Measurements from ENCODE around the gene UBE2J2.

Gene UBE2J2

GRCh38 chr1:1280782-1281481, 7.3 kb upstream of the UBE2J2 start:
- no peak for DNase-seq (ENCODE audit: low read depth)

DNA sequence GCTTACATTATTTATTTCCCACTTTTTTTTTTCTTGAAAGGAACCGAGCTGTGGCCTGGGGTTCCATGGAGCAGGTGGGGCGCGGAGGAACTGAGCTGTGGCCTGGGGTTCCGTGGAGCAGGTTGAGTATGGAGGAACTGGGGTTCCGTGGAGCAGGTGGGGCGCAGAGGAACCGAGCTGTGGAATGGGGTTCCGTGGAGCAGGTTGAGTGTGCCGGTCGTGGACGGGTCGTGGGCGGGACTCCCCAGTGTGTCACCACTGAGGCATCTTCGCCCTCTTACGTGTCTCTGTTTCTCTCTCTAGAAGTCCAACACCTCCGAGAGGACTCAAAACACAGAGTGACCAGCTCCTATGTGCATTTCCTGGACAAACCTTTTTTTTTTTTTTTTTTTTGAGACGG, 5.4 kb upstream of the UBE2J2 start:
- no peak for DNase-seq (ENCODE audit: low read depth)

- DNase-seq (ENCODE audit: low read depth) = no peak
Measured at GRCh38 chr1:1278620-1279019, 5.0 kb upstream of the UBE2J2 start.

DNA sequence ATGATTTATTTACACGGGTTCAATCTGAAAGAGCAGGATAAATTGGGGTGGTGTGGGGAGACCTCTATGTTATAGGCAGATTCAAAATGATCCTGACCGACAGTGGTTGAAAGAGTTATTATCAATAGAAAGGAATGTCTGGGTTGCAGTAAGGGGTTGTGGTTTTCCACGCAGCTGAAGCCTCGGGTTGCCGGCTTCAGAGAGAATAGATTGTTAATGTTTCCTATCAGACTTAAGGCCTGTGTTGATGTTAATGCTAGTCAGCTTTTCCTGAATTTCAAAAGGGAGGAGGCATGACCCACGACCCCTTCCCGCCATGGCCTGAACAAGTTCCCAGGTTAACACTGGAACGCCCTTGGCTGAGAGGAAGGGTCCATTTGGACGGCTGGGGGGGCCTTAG, 2.2 kb upstream of the UBE2J2 start:
- DNase-seq (ENCODE audit: low read depth) = no peak

- DNase-seq (ENCODE audit: low read depth) = no peak
Measured at GRCh38 chr1:1274931-1275431, 1.3 kb upstream of the UBE2J2 start.

- DNase-seq (ENCODE audit: low read depth) = no peak
Measured at GRCh38 chr1:1274299-1274930, 761 bp upstream of the UBE2J2 start.

GRCh38 chr1:1273209-1273511, 494 bp downstream of the UBE2J2 start:
- no peak for DNase-seq (ENCODE audit: low read depth)

DNA sequence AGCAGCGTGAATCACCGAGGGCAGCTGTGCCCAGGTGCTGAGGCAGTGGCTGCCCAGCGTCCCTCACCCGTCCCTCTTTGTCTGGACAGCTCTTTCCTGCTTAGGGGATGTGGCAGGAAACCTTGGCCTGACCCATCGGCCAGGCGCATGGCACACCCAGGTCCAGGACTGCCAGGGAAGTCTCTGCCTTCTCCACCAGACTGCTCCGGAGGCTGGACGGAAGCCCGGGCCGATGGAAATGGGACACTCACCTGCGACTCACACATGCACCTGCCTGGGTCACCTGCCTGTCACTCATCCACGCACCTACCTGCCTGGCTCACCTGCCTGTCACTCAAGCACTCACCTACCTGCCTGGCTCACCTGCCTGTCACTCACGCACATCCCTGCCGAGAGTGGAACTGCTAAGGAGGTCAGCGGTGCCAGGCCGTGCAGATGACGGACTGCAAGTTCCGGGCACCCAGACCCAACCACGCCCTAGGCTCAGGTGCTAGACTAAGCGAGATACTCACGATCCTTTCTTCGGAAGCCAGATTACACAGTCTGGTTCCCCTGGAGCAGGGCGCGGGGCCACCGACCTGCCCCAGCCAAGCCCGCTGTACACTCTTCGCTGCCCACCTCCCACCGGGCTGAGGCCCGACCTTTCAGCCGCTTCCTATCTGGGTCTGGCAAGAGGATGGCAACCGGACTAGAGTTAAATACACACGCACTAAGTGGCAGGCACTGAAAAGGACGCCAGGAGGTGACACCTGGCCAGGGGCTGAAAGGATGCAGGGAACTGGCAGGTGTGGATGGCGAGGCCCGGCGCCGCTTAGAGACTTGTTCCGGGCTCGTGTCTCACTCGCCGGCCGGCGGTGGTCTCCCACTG, 1.1 kb downstream of the UBE2J2 start:
- no peak for DNase-seq (ENCODE audit: low read depth)

DNA sequence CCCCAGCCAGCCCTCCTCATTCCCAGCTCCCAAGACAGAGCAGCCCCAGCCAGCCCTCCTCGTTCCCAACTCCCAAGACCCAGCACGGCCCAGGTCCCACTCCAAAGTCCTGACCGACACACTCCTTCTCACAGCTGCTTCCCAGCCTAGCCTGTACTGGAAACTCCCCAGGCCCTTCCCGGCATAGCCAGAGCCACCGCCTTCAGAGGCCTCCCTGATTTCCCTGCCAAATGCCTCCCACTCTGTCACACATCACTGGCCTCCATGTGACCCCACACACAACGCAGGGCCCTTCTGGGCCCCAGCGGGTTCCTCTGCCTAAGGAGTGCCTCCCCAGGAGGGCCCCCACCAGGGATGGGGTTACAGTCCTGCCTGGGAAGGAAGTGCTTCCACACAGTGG, 2.8 kb downstream of the UBE2J2 start:
- no peak for DNase-seq (ENCODE audit: low read depth)

DNA sequence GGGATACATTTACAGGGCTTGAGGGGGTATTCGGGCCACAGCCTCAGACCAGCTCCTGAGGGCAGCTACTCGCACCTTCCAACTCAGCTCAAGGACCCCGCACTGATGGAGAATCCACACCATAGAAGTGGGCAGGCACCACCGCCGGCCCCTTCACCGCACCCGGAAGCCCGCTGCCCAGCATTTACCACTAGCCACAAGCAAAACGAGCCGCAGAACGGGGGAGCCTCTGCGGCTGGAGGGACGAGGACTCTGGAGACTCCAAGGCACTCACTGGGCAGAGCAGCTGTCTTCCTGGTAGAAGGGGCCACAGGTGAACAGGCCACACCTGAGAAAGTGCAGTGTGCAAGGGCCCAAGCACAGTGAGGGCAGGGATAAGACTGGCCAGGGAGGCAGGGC, 5.4 kb downstream of the UBE2J2 start:
- DNase-seq (ENCODE audit: low read depth) = no peak

DNA sequence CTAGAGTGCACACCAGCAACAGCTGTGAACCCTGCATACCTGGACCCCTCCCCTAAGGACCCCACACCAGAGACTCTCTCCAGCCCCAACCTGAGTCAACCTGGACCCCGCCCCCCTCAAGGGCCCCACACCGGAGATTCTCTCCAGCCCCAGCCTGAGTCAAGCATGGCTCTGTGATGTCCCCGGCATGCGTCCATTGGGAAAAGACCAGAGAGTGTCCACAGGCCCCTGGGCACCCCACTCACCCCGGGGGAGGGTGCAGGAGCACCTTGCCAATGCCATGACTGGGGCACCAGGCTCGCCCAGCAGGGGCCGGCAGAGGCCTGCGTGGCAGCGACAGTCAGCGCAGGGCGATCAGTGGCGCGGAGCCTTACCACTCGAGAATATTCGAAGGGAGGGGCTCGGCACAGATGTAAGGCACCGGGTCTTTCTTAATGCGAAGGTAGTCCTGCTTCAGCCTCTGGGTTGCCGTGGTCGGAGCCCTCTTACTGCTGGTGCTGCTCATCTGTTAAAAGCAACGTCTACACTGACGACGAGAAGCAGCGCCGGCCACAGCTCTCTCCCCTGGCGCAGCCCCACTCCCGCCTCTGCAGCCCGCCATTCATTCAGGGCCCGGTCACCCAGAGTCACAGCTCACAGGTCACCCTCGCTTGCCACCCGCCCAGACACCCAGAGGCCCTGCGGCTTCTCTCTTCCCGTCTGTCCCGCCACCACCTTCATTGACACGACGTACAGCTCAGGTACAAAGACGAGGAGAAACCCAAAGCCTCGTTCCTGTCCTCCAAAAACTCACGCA, 6.0 kb downstream of the UBE2J2 start:
- no peak for DNase-seq (ENCODE audit: low read depth)

GRCh38 chr1:1264868-1265272, 8.8 kb downstream of the UBE2J2 start:
- peak; percentile 95 for DNase-seq (ENCODE audit: low read depth)

DNA sequence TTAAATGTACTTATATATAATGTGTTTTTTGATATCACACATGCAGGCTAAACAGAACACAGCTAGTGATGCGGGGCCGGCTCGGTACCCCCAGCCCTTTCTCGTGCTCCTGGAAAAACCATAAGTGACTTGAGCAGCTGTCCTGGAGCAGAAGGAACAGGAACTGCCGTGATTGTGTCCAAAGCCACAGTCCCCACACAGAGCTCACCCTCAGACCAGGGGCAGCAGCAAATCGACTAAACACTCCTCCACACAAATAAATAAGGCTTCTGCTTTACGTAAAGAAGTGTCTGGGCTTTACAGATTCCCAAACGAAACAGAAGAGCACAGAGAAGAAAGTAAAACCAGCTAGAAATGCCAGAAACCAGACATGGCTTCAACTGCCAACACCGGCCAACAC, 9.6 kb downstream of the UBE2J2 start:
- DNase-seq (ENCODE audit: low read depth) = no peak

GRCh38 chr1:1262758-1263157, 10.9 kb downstream of the UBE2J2 start:
- no peak for DNase-seq (ENCODE audit: low read depth)

- no peak for DNase-seq (ENCODE audit: low read depth)
Measured at GRCh38 chr1:1262071-1262470, 11.6 kb downstream of the UBE2J2 start.

DNA sequence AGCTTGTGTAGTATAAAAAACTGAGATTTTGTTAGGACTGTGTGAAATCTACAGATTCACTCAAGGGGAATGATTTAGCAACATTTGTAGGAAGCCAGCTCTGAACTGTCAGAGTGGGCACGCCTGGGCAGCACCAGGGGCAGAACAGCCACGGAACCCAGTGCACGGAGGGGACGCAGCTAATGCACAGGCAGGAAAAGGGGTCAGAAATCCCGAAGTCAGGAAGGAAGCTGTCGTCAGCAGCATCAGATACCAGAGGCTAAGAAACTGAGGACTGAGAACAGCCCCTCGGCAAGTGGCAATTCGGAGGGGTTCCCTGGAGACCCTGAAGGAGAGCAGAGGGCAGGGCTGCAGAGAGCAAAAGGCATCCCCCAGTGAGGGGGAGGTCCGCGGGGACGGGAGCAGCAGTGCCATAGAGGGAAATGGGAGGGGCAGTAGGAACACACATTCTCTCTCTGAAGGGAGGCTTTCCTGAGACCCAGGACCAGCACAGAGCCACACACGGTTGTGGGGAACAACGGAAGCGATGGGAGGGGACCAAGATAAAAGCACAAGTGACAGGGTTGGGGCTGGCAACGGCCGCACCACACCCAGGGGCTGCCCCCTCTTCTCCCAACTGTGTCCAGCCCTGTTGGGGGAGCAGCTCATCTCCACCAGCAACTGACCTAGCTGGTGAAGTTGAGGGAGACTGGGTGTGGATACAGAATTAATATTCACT, 12.7 kb downstream of the UBE2J2 start:
- DNase-seq (ENCODE audit: low read depth) = no peak

DNA sequence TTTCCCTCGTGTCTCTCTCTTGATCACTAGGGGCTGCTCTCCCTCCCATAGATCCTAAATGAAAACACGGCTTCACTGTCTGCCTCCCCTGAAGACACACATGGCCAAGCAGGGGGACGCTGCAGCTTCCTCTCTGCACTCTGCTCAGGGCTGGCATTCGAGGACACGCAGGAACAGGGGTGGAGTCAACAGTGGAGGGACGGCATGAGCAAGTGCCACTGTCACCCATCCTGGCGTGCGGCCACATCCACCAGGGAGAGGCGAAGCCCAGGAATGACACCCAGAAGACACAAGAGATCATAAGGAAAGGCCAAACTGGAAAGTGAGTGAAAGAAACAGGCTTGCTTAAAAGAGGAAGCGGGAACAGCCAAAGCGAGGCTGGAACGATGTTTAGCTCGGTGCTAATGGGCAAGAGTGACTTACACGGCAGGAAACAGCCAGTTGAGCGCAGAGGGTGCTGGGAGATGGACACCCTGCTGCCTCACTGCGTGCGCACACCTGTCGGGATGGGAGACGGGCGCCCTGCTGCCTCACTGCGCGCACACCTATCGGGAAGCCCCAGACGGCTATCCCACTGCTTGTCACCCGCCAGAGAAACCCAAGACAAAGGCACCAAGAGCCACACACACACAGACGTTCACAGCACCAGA, 13.6 kb downstream of the UBE2J2 start:
- no peak for DNase-seq (ENCODE audit: low read depth)

DNA sequence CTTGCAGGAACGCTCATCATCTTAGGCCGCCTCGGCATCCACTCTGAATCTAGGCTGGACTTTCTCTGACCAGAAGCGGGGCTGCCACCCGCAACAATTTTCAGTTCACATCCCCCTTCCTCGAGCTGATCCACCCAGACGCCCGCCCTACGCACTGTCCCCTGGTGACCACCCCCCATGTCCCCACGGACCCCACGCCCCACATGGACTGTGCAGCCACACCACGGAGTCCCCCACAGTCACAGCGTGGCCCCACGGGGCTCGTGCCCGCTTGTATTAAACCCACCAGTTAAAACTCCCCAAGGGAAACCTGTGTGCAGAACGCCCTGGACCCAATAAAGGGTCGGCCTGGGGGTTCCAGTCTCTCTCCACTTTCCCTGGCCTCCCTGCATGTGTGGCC, 14.1 kb downstream of the UBE2J2 start:
- DNase-seq (ENCODE audit: low read depth) = no peak

DNA sequence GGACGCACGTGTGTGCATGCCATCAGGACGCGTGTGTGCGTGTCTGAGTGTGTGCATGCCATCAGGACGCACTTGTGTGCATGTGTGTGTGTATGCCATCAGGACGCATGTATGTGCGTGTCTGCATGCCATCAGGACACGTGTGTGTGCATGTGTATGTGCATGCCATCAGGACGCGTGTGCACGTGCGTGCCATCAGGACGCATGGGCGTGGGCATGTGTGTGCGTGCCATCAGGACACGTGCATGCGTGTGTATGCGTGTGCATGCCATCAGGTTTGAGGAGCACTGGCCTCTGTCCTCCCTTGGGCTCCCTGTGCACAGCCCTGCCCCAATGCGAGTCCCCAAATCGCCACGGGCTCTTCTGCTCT, 14.6 kb downstream of the UBE2J2 start:
- DNase-seq (ENCODE audit: low read depth) = no peak

DNA sequence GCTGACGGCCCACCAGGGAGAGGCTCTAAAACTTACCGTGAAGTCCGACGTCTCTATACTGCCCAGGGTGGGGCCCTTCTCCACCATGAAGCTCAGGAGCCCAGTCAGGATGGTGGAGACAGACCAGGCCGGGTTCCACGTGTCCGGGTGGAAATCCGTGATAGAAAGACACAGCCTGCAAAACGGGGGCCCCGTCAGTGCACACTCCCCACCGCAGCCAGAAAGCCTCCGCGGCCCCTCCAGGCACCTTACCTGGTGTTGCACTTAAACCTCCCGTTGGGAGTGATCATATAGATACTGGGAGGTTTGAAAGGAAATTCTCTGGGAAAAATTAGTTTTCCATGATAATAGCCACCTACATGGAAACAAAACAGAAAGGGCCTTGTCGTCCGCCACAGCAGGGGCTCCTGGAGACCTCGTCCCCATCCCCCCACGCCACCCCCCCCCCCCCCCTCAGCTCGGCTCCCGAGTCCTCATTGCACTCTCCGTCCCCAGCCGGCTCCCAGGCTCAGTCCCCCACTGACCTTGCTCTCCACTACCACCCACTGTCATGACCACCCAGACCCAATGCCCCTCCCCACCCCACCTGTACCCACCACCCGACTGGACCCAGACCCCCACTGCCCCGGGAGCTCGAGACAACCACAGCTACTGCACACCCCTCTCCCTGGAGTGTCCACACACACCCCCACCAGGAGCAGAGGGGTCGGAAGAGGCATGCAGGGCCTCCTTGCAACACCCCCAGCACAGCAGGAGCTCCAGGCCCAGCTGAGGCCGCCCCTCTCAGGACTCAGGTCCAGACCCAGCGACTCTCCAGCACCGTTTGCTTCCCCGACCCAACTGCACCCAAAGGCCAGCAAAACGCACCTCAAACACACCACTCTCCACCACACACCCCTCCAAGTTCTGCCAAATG, 16.4 kb downstream of the UBE2J2 start:
- no peak for DNase-seq (ENCODE audit: low read depth)

Data from GM04503 (cell line).